Suprapubic skin (tissue), 4 donors: ENCODE data around the gene CENPN.

Source experiments
- CTCF ChIP-seq, 2 donors: fragments of 200-600 bp in 1 of 2; fragments of 450-650 bp in 1 of 2; sonication (generic) in 1 of 2; IDR thresholded peaks; one replicate each; pipeline ENCODE4 v1.5.1; 2016 to 2019; ENCODE audit warnings: antibody characterized with exemption in 2 of 2, mild to moderate bottlenecking in 1 of 2, moderate library complexity in 1 of 2
- EP300 ChIP-seq: sonication (generic); formaldehyde crosslinking; IDR thresholded peaks from one replicate; pipeline ENCODE4 v1.6.1; 2017; ENCODE audit warnings: antibody characterized with exemption
- POLR2A ChIP-seq, 2 donors: fragments of 450-650 bp; IDR thresholded peaks; one replicate each; pipeline ENCODE4 v1.6.1; 2017; ENCODE audit warnings: antibody characterized with exemption in 2 of 2, mild to moderate bottlenecking in 2 of 2, moderate library complexity in 2 of 2
- POLR2AphosphoS5 ChIP-seq, 3 donors: sonication (generic); formaldehyde crosslinking; IDR thresholded peaks; one replicate each; pipeline ENCODE4 v1.6.1; 2017; ENCODE audit warnings: antibody characterized with exemption in 3 of 3

GRCh38 chr16:80964351-80964750 is 42.7 kb upstream of the CENPN start:
- TF ChIP-seq CTCF (IDR thresholded peaks at IDR 0.05): no peak
- TF ChIP-seq POLR2A (IDR thresholded peaks at IDR 0.05): no peak
- no peak for TF ChIP-seq EP300
- no peak for TF ChIP-seq POLR2AphosphoS5 (IDR thresholded peaks at IDR 0.05)
